Panc1 (cell line): ENCODE data around the gene PCDHGB5.

ENCODE experiments used
- CTCF ChIP-seq: fragments of 450-650 bp; IDR thresholded peaks from 2 replicates; pipeline ENCODE4 v1.5.1; 2017; ENCODE audit warnings: mild to moderate bottlenecking
- SIN3A ChIP-seq: IDR thresholded peaks from 2 replicates; pipeline ENCODE4 v1.6.1; 2012; ENCODE audit warnings: low read depth, mild to moderate bottlenecking, low read length, moderate library complexity, borderline replicate concordance; ENCODE audit not compliant: insufficient read depth

- TF ChIP-seq SIN3A (no peak), CTCF (no peak)
Measured at GRCh38 chr5:141382469-141383294, 15.1 kb upstream of the PCDHGB5 start, which contains the start of gene PCDHGA7.
